ENCODE results near the gene ZNF205. TPM values are rescaled to one million over a fixed set of nuclear protein-coding genes. Genes with fewer than 3 reads are reported as not detected.
A peak's percentile ranks its signal among the peaks of the same experiment; 100 is the strongest.

ZNF205 gene
- polyA plus RNA-seq, 1 experiment = 3.6 TPM

DNA sequence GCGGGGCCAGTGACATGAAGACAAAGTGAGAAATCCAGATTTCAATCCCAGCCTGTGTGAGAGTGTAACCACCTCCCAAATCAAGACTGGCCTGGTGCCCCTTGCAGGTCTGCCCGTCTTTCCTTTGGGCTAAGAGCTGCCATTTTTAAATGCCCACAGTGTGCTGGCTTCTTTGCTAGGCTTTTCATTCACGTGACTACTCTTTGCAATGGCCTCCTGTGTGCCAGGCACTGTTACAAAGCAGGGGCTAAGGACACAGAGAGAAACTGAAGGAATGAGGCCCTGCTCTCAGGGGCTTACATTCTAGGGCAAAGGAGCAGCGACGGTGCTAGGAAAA lies 13.0 kb upstream of the ZNF205 start:
- DNase-seq (ENCODE audit: low read depth, low spot score) = no peak
- no peak for TF ChIP-seq CTCF (IDR thresholded peaks at IDR 0.05; ENCODE audit: low read depth, low read length)
- H3K9me3 ChIP-seq (ENCODE audit: control insufficient read depth, insufficient read depth, low read length) = no peaks in the 10 kb centered on the region; the same call in 1 of the 2 replicates
- peaks cover 28% of the 10 kb centered on the region for H3K27me3 ChIP-seq (ENCODE audit: control insufficient read depth, insufficient read depth, low read length)
- no peak overlapping the region for H3K4me3 ChIP-seq (ENCODE audit: low read depth, low read length)
- no peak overlapping the region for H3K27ac ChIP-seq (ENCODE audit: low read depth, low read length)
- ChIA-PET CTCF (interaction anchor here (1.0 to 1.8 kb wide), 2 partner anchors 30 kb away, joined by 3 to 8 read pairs; no protein-coding TSS in a partner anchor), POLR2A (no interaction called here)

- H3K4me3 ChIP-seq (ENCODE audit: low read depth, low read length) = peak overlapping the region; percentile 41
- POLR2A ChIA-PET = no interaction called here
- H3K27ac ChIP-seq (ENCODE audit: low read depth, low read length) = peak overlapping the region; percentile 11
- peak; percentile 61 for DNase-seq (ENCODE audit: low read depth, low spot score)
- CTCF ChIA-PET = interaction anchor here (1.0 kb wide), 1 partner anchor 30 kb away, joined by 3 read pairs; no protein-coding TSS in a partner anchor
- H3K27me3 ChIP-seq (ENCODE audit: control insufficient read depth, insufficient read depth, low read length) = peaks cover 28% of the 10 kb centered on the region
- H3K9me3 ChIP-seq (ENCODE audit: control insufficient read depth, insufficient read depth, low read length) = no peaks in the 10 kb centered on the region; the same call in 1 of the 2 replicates
- no peak for TF ChIP-seq CTCF (IDR thresholded peaks at IDR 0.05; ENCODE audit: low read depth, low read length)
Measured at GRCh38 chr16:3099732-3100499, 12.5 kb upstream of the ZNF205 start.

GRCh38 chr16:3101018-3101840 lies 11.2 kb upstream of the ZNF205 start:
- TF ChIP-seq CTCF (IDR thresholded peaks at IDR 0.05; ENCODE audit: low read depth, low read length) = peak; percentile 53
- Histone ChIP-seq H3K4me3 (ENCODE audit: low read depth, low read length) (no peak overlapping the region), H3K27me3 (ENCODE audit: control insufficient read depth, insufficient read depth, low read length) (peaks cover 28% of the 10 kb centered on the region), H3K27ac (ENCODE audit: low read depth, low read length) (no peak overlapping the region), H3K9me3 (ENCODE audit: control insufficient read depth, insufficient read depth, low read length) (no peaks in the 10 kb centered on the region; the same call in 1 of the 2 replicates)
- POLR2A ChIA-PET = interaction anchor here (0.7 to 1.0 kb wide), 2 partner anchors 28 to 191 kb away, joined by 3 to 6 read pairs; no protein-coding TSS in a partner anchor
- DNase-seq (ENCODE audit: low read depth, low spot score) = no peak
- CTCF ChIA-PET = interaction anchor here (0.9 to 2.2 kb wide), 4 partner anchors 9 to 70 kb away, joined by 4 to 9 read pairs (median 6); no protein-coding TSS in a partner anchor

- no peak for TF ChIP-seq CTCF (IDR thresholded peaks at IDR 0.05; ENCODE audit: low read depth, low read length)
- CTCF ChIA-PET = interaction anchor here (0.9 to 2.2 kb wide), 5 partner anchors 10 to 71 kb away, joined by 3 to 9 read pairs (median 5); no protein-coding TSS in a partner anchor
- POLR2A ChIA-PET = interaction anchor here (0.7 to 1.0 kb wide), 3 partner anchors 27 to 191 kb away, joined by 3 to 11 read pairs (median 6); partner anchors contain the start of gene ZNF213
Measured at GRCh38 chr16:3101841-3102470, 10.4 kb upstream of the ZNF205 start.

More at GRCh38 chr16:3101841-3102470, 10.4 kb upstream of the ZNF205 start:
- no peak for DNase-seq (ENCODE audit: low read depth, low spot score)
- Histone ChIP-seq H3K27ac (ENCODE audit: low read depth, low read length) (no peak overlapping the region), H3K4me3 (ENCODE audit: low read depth, low read length) (no peak overlapping the region), H3K27me3 (ENCODE audit: control insufficient read depth, insufficient read depth, low read length) (peaks cover 24% of the 10 kb centered on the region), H3K9me3 (ENCODE audit: control insufficient read depth, insufficient read depth, low read length) (no peaks in the 10 kb centered on the region; the same call in 1 of the 2 replicates)

All from AG04450 (cell line).